ENCODE measurements around the gene NUDT7.

NUDT7 gene

DNA sequence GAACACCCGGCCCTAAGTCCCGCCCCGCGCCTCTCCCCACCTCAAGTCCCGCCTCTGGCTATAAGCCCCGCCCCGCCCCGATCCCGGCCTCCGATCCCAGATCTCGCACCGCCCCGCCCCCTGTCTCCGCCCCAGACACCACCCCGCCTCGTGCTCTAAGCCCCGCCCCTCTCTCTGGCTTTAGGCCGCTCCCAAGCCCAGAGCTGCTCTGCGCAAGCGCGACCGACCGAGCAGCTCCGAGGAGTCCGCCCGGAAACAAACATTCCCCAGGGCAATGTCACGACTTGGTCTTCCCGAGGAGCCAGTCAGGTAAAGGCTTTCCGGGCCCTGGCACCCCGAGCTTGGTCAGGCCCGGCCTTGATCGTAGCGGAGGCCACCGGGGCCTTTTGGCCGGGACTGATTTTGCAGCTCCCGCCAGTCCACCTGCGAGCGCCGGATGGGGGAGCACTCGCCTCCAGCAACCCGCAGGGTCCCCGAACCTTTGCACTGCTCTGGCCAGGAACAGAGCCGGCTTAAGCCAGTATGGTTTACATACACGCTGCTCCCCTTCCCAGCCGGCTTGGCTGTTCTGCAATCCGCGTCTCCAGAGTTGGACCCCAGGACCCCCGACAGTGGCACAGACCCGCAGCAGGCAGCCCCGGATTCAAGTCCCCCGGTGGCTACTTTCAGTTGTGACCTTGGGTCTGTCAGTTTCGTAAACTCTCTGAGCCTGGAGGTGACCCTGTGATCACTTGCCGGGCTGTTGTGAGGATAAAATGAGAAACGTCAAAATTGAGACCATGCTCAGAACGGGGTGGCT lies at the start of gene NUDT7:
NUDT7 (plus strand) TSS at position 206 of the 799 bp plus-strand sequence; CDS start at position 275, 69 bp downstream.
- DNase-seq: peak; percentile 98

DNA sequence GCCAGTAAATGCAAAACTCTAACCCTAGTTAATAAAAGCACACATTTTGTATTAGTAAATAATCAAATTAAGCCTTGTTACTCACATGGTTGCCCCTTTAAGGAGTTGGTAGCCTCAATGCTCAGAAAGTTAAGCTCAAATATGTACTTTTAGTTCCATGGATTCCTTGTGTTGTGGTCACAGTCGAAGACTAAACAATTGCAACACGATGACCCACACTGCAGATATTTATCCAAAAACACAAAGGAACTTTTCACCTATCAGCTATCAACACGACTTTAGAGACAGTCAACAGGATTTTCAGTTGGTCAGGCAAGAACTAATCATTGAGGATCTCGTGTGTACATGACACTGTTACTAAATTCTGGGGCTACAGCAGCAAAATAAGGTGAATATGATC lies 47.4 kb upstream of the NUDT7 start:
- DNase-seq: no peak

DNA sequence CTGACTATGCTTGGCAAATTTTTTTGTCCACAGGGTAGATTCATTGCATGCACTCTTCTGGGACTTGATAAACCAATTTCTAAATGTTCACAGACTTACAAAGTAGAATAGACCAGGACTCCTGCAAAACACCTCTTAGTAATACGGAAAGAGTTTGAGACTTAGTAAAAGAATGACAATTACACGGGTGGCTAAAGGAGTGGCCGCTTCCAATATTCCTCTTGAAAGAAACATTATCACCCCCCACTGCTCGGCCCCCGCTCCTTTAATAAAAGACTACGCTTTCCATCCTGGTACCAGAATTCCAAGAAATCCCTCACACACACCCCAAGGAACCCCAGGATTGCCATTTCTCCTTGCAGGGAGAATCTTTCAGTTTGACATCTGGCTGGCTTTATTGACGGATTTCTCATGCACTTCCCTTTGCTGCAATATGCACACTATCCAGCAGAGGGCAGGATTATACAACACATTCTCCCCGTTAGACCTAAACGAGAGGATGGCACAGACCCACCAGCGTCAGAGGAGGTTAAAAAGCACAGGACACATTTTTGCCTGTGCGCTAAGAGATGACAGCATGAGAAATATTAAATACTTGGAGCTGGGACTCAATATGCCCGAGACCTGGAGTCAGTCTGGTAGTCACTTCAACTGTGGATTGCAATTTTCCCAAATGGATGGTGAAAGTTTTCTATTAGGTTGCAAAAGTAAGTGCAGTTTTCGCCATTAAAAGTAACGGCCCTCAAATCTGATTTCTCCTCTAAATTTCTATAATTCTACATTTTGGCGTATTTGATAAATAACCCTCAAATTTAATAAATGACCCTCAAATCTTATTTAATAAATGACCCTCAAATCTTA lies 46.6 kb upstream of the NUDT7 start:
- DNase-seq: peak; percentile 60

DNA sequence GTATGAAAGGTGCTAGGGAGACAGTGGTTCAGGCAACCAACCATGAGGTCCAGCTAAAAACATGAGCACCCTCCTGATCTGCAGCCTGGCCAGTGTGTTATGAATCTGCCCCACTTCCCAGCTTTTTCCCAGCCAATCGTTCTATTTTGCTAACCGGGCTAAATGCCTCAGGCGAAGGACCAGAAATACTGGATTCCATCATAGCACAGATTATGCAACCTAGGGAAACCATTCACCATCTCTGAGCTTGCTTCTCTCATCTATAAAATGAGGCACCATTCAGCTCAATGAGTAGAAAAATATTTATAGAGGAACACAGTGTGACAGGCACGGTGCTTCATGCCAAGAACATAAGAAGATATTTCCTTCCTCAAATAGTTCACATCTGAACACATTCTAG lies 45.2 kb upstream of the NUDT7 start:
- DNase-seq: no peak

DNA sequence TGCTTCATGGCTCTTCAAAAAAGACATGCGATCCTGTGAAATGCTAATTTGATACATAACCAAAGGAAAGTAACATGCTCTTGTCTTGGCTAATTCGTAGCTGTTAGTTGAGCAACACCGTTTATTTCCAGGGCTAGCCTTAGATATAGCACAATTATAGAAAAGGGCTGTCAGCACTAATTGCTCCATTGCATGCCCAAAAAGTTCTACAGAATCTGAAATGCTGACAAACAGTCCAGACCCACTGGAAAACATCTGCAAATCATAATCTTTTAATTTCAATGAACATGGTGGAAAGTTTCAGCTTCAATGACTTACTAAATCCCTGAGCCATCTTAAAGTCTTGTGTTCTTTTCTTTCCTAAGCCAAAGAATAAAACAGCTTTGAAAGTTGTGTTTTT lies 42.9 kb upstream of the NUDT7 start:
- DNase-seq: no peak

DNA sequence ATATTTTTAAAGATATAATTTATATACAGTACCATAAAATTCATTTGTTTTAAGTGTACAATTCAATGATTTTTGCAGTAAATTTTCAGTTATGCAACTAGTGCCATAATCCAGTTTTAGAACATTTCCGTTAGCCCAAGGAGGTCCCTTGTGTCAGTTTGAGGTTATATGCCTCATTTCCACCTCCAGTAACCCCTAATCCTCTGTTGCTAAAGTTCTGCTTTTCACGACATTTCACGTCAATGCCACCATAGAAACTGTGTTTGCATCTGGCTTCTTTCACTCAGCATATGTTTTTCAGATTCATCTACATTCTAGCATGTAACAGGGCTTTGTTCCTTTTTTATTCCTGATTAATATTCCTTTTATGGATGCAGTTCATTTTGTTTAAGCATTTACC lies 42.4 kb upstream of the NUDT7 start:
- no peak for DNase-seq

DNA sequence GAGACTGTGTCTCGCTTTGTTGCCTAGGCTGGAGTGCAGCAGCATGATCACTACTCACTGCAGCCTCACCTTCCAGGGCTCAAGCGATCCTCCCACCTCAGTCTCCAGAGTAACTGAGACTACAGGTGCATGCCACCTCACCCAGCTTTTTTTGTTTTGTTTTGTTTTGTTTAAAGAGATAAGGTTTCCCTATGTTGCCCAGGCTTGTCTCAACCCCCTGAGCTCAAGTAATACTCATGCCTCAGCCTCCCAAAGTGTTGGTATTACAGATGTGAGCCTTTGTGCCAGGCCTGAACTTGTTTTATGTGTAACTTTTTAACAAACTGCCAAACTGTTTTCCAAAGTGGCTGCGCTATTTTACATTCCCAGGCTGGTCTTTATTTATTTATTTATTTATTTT lies 41.8 kb upstream of the NUDT7 start:
- no peak for DNase-seq

DNA sequence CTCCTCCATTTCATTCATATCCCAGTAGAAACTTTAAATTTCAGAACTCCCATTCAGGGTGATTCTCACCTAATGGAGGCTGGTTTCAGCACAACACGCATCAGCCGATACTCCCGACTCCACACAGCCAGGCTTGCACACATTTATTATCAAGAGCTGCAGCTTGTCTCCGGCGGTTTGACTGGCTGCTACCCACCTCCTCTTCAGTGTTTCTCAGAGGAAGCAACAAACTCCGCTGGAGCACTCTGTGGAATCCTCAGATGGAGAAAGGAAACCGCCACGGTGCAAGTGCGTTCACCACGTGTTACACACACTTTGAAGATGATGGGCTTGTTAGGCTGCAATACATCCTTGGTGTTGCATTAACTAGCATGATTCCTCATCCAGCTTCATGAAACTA lies 39.7 kb upstream of the NUDT7 start:
- DNase-seq: no peak

DNA sequence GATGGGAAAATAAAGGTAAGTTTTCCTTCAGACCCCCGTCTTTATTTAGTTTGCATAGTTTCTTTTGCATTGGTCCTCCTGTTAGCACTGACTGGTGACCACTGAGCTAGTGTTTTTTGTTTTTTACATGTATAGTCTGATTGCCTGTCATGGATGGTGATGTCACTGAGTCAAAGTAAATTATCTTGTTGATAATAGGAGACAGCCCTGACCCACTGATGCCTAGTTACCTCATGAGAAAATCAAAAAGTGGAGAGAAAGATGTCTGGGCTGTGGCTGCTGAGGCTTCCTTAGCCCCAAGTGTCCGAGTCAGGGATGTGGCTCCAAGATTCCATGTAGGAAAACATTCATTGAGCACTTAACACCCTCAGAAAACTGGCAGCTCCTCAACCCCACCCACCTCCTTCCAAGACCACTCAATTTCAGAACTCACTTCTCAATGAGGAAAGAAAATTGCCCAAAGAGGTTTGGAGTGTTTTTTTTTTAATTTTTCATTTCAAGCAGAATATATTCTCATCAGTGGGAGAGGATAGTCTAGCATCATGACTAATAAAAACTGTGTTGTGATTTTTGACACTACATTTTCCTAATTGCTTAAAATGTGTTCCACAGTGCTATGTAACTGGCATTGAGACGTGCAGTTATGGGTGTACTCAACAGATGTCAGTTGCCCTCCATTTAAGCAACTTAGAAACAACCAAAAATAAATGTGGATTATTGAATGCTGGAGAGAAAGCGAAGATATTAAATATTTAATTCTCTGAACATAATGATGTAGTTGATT lies 38.7 kb upstream of the NUDT7 start:
- no peak for DNase-seq

DNA sequence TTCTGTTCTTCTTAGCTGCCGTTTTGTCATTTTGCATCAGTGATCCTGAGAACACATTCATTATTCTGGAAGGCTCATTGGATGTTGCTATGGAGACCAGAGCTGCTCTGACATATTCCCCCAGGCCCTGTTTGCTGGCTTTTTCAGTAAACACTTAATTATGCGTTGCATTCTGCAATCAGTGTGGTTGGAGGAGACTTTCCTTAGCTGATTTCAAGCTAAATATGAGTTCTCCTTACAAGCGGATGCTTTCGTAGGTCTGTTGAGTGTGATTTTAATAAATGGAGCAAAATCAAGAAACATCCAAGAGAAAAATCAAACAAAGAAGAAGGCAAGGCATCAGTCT lies 38.2 kb upstream of the NUDT7 start:
- peak; percentile 59 for DNase-seq

DNA sequence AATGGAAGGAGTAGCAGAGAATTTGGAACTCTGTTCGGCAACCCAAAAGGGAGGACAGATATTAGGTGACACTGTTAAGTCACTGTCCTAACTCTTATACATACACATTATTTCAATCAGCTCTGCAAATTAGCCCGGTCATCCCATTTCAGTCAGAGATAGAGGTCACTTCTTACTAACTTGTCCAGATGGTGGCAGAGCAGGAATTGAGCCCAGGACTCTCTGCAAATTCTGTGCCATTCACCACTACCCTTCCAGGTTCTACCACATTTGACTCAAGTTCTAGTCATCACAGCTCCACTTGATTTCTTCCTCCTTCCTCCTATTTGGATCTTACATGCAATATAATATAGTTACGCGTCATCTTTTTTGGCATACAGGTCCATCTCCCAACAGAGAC lies 35.9 kb upstream of the NUDT7 start:
- no peak for DNase-seq

DNA sequence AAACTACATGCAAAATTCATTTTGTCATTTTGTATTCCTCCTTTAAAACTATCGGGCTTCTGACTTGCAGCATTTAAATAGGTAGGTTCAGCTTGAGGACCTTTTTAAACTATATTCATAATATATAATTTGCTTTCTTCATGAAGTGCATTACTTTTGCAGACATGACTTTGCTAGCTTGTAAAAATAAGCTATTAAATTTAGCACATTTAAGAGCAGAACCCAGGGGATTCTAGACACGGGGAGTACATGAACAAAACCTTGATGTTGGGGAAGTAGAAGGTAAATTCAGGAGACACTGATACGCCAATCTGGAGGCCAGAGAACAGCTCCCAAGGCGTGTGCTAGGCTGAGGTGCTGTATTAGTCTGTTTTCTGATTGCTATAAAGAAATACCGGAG lies 32.3 kb upstream of the NUDT7 start:
- DNase-seq: no peak

DNA sequence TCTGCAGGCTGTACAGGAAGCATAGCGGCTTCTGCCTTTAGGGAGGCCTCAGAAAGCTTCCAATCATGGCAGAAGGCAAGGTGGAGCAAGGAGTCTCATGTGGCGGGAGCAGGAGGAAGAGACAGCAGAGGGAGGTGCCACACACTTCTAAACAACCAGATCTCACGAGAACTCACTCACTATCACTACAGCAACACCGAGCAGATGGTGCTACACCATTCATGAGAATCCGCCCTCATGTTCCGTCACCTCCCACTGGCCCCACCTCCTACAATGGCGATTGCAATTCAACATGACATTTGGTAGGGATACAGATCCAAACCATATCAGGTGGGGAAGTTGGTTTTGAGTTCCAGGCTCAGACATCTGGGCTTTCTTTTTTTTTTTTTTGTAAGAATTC lies 31.9 kb upstream of the NUDT7 start:
- DNase-seq: no peak

DNA sequence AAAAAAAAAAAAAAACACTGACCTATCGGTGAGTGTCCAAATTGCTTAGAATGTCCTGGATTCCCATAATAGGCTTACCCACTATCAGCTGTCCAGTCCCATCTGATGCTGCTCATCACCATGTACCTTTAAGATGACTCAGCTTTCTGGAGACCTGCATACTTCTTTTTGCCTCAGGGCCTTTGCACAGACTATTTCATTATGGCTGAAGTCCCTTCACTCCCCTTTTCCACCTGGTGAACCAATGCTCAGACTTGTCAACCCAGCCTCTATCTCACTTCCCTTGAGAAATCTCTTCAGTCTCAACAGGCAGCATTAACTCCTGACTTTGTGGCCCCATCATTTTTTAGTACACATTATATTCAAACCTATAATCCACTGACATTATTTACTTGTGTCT lies 29.7 kb upstream of the NUDT7 start:
- no peak for DNase-seq

DNA sequence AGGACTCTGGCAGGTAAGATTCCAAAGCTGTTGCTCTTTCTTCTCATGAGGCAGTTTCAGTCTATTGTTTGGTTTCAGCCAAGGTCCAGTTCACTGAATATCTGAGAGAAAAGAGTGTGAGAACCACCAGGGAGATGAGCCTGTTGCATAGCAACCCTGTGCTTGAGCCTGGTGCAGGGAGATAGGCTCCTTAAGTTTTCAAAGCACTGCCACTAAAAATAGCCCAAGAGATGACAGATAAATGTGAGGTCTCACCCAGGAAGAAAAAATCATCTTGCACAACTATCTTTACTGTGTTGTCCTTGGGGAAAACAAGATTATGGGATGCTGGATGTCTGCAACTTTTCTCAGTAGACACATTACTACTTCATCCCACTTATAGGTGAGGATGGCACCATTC lies 26.2 kb upstream of the NUDT7 start:
- DNase-seq: peak; percentile 4

DNA sequence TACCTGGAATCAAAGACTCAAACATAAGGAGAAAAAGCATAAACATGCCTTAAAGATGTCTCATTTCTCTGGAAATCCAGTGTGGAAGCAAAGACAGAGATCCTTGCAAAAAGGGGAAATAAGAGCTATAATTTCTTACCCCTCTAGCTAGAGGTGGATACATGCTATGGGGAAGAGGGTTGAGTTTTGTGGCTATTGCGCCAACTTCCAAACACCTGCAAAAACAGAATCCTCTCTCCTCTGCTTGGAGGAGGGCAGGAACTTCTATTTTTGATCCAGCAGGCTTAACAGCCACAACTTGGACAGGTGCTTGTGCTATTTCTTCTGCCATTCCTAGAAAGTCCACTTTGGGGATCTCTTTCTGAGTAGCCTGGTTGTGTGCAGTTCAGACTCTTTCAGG lies 21.5 kb upstream of the NUDT7 start:
- no peak for DNase-seq

DNA sequence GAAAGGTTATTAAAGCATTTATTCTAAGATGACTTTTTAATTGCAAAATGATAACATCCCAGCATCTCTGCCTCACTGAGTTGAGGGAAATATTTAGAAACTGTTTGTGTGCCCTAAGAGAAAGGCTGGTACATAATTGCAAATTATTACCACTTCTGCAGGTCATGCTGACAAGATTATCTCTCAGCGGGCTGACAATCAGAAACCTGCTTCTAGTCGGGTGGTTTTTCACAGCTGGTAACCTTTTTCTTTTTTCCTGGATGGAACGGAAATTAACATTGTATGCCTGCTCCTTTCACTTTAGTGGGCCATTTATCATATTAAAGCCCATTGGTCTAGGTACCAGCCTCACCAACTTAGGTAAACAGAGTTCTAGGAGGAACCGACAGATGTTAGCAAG lies 17.0 kb upstream of the NUDT7 start:
- DNase-seq: peak; percentile 44

DNA sequence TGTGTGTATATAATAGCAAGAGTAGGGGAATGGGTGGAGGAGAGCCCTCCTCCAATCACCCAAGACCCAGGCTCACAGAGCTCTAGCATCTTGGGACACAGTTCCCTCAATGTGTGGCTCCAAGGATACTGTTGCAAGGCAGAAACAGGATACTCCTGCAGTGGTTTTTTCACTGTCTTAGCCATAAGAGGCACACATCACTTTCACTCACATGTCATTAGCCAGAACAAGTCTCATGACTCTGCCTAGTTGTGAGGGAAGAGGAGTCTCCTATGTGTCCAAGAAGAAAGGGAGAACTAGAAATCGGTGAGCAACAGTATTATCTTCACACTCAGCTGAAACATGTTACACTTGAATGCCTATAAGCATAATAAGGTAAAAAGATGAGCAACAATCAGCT lies 11.1 kb upstream of the NUDT7 start:
- DNase-seq: no peak

DNA sequence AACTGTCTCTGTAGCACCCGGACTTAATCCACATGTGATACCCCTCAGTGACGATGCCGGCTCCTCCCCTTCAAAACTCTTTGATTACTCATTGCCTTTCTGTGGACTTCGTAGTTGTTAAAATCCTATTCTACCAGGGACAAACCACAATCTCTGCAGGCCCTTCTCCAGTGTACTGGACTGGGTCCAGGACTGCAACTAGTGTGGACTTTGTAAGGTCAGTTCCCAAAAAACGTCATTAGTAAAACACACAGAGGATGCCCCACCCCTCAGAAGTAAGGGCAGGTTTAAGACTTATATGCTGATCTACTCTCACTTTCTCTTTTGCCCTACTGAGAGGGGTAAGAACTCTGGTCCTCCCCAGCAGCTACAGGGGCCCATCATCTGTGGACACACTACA lies 10.5 kb upstream of the NUDT7 start:
- no peak for DNase-seq

DNA sequence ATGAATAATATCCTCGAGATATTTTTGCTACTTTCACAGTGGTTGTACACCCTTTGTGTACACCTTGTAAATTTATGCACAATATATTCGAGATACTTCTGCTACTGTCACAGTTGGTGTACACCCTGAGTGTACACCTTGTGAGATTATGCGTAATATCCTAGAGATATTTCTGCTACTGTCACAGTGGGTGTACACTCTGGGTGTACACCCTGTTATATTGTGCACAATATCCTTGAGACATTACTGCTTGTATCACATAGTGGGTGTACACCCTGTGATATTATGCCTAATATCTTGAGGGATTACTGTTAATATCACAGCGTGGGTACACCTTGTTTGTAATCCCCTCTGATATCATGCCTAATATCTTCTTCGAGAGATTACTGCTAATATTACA lies 7.2 kb upstream of the NUDT7 start:
- DNase-seq: no peak

DNA sequence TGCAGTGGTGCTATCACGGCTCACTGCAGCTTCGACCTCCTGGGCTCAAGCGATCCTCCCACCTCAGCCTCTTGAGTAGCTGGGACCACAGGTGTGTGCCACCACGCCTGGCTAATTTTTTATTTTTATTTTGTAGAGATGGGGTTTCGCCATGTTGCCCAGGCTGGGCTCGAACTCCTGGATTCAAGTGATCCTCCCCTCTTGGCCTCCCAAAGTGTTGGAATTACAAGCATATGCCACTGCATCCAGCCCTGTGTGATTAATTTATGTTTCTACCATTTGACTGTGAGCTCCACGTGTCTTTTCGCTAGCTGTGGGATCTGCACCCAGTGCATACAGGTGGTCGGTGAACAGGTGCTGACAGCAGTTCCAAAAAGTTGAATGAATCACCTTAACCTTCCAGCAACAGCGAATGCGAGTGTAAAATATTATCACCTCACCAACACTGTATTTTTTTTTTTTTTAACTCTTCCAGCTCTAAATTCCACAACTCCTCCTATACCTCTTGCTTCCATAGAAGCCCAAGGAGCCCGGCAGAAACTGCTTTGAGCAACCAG lies 484 bp upstream of the NUDT7 start:
- DNase-seq: no peak

DNA sequence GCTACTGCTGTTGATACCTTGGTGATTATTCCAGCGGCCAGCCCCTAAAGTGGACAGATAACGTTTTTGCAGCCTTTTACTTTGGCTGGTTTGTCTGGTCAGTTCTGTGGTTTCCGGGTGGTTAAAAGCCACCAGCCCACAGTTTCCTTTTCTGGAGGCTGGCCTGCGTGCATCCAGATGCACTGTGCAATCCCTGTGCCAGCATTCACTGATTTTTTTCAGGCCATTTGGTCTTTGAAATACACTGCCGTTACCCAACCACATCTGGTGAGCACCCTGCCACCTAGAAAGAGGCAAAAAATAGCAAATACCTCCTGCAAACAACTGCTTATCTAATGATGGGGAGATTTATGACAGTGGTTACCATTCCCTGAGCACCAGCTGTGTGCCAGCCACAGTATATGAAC lies 797 bp downstream of the NUDT7 start:
- no peak for DNase-seq

DNA sequence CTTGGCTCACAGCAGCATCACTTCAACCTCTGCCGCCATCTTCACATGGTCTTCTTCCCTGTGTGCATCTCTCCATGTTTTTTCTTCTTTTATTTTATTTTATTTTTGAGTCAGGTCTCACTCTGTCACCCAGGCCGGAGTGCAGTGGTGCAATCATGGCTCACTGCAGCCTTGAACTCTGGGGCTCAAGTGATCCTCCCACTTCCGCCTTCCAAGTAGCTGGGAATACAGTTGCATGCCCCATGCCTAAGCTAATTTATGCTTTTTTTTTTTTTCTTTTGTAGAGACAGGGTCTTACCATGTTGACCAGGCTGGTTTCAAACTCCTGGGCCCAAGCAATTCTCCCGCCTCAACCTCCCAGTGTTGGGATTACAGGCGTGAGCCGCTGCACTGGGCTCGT lies 1.9 kb downstream of the NUDT7 start:
- no peak for DNase-seq

Data from COR-L47 (cell line).